ENCODE results near the gene TMEM45A. TPM values are rescaled to one million over a fixed set of nuclear protein-coding genes. Genes with fewer than 3 reads are reported as not detected.
A peak's percentile ranks its signal among the peaks of the same experiment; 100 is the strongest.

Gene TMEM45A
- total RNA-seq, 2 donors from 2014 or later: 13.5 to 14.3 TPM

DNA sequence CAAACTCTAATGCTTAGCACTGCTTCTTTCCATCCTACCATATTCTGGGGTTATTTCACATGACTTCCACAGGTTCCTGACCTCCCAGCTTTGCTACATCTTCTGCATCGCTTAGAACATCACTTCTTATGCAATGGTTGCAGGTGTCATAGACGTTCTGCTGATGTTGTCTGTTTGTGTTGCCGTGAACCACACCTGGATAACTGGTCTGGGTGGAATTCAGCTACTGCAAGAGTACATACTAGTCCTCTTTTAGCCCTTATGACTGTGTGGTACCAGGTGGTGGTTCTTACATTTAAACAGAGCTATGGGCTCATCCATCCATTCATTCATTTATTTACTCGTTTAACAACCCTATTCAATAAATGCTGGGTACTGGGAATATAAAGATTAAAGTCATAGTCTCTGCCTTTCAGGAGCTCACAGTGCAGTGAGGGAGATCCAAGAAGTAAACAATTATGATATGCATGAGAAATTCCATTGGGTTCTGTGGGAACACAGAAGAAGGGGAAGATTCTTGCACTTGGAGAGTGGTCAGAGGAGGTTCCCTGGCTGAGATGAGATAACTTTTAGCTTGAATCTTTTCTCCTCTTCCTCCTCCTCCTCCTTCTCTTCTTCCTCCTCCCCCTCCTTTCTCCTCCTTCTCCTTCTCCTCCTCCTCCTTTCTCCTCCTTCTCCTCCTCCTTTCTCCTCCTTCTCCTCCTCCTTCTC, 30.8 kb downstream of the TMEM45A start:
- TF ChIP-seq, protein P1, sequence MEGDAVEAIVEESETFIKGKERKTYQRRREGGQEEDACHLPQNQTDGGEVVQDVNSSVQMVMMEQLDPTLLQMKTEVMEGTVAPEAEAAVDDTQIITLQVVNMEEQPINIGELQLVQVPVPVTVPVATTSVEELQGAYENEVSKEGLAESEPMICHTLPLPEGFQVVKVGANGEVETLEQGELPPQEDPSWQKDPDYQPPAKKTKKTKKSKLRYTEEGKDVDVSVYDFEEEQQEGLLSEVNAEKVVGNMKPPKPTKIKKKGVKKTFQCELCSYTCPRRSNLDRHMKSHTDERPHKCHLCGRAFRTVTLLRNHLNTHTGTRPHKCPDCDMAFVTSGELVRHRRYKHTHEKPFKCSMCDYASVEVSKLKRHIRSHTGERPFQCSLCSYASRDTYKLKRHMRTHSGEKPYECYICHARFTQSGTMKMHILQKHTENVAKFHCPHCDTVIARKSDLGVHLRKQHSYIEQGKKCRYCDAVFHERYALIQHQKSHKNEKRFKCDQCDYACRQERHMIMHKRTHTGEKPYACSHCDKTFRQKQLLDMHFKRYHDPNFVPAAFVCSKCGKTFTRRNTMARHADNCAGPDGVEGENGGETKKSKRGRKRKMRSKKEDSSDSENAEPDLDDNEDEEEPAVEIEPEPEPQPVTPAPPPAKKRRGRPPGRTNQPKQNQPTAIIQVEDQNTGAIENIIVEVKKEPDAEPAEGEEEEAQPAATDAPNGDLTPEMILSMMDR (IDR thresholded peaks at IDR 0.05): no peak
- H3K27ac ChIP-seq: no peak overlapping the region
- no peaks in the 10 kb centered on the region for H3K27me3 ChIP-seq
- H3K4me3 ChIP-seq: no peak overlapping the region
- no peaks in the 10 kb centered on the region for H3K9me3 ChIP-seq
- DNase-seq (ENCODE audit: low spot score): no peak
- no peaks in the 10 kb centered on the region for H3K4me1 ChIP-seq
- H3K36me3 ChIP-seq: no peaks in the 10 kb centered on the region

DNA sequence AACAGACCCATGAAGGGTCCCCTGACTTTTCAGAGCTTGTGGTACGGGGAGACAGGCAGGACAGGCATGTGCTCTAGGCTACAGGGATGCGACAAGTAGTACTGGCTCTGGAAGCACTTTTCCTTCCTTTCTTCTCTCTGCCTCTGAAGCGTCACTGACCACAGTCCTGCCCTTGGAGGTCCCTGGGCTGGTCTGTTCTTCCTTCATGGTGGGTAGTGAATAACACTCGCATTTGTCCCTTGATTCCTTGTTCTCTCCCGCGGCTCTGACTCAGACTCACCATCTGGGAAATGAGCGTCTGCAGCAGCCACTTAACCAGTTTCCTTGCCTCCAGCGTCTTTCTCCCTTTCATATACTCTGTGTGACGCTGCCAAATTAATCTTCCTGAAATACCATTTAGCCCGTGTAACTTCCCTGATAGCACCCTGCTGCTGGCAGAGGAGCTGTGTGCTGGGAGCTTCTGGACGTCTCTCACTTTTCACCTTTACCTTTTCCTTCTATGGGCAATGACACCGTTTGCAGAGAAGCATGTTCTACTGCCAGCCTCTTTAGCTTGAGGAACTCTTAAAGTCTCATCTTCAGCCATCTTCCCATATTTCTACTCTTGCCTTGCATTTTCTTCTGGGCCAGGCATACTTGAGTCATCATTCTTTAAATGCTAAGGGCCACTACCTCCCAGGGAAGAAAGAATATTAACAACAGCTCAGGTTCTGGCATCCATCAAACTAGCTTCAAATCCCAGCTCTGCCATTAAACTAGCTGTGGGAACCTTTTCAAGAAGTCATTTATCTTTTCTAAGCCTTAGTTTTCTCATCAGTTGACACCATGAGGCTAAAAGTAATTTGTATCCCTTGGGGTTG, 33.6 kb downstream of the TMEM45A start:
- peak; percentile 72 for DNase-seq (ENCODE audit: low spot score)
- Histone ChIP-seq H3K27ac (peak overlapping the region in 1 of 2 donors; percentile 34), H3K36me3 (no peaks in the 10 kb centered on the region), H3K9me3 (no peaks in the 10 kb centered on the region), H3K4me1 (no peaks in the 10 kb centered on the region), H3K4me3 (no peak overlapping the region), H3K27me3 (no peaks in the 10 kb centered on the region)
- TF ChIP-seq, protein P1 (IDR thresholded peaks at IDR 0.05): no peak

DNA sequence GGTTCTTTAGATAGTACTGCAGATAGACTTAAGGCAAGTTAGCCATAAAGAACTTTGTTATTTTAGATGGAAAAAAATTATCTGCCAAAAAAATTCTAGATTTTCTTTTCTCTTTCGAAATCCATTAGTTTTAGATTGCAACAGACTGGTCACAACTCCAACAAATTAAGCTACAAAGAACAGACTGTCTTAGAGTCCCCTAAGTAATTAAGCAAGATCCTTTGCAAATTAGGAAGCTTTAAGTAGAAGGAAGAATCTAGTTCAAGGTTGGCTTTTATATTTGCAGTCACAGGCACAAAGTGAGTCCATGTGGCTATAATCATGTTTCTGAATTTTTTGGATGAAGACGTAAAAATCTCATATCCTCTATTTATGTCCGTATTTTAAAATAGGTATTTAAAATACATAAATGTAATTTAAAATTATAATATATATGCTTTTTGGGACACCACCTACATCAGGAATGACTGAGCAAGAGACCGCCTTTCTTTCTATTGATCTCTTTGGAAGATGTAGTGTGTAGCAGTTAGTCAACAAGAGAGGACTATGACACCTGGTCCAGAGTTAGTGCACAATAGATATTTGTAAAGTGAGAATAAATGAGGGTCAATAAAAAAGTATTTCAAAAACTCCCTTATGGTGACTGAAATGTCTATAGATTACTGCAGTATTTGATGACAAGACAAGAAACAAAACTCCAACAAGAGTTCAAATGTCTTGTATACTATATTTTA, 34.4 kb downstream of the TMEM45A start:
- no peaks in the 10 kb centered on the region for H3K4me1 ChIP-seq
- H3K9me3 ChIP-seq: no peaks in the 10 kb centered on the region
- H3K27ac ChIP-seq: peak overlapping the region in 1 of 2 donors; percentile 34
- no peak overlapping the region for H3K4me3 ChIP-seq
- TF ChIP-seq, protein P1 (IDR thresholded peaks at IDR 0.05): no peak
- no peaks in the 10 kb centered on the region for H3K36me3 ChIP-seq
- H3K27me3 ChIP-seq: no peaks in the 10 kb centered on the region
- DNase-seq (ENCODE audit: low spot score): no peak

DNA sequence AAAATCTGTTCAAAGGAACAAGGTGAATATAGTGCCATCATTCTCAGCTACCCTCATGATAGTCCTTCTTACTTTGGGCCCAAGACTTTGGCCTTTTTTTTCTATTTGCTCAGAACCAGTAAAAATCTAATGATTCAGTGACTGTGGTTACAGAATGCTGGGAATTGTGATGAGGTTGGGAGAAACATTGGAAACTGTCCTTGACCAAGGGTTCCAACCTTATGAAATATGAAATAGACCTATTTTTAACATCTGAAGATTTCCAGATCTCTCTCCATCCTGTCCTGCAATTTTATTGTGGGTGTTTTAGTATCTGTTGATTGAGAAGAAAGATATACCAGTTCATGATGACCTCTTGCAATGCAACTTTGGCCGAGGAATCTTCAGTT, 34.9 kb downstream of the TMEM45A start:
- no peak for DNase-seq (ENCODE audit: low spot score)

DNA sequence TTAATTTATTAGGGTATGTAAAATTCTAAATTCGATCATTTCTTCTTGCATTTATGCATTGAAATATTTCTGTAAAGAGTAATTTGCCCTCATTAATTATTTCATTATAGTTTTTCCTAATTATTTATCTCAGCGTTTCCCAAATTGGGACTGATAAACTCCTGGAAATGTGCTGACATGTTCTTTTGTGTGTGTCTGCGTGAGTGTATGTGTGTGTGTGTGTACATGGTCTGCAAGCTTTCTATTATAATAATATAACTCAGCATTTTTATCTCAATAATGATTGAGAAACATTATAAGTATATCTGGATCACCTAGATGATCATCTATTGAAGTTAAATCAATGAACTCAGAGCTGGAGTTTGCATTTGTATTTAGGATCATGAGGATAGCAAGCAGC, 38.7 kb downstream of the TMEM45A start:
- Histone ChIP-seq H3K4me1 (no peaks in the 10 kb centered on the region), H3K27ac (no peak overlapping the region), H3K27me3 (no peaks in the 10 kb centered on the region), H3K9me3 (no peaks in the 10 kb centered on the region), H3K36me3 (no peaks in the 10 kb centered on the region), H3K4me3 (no peak overlapping the region)
- DNase-seq (ENCODE audit: low spot score): no peak
- TF ChIP-seq, protein P1 (IDR thresholded peaks at IDR 0.05): no peak

More for the DNA sequence above, 34.9 kb downstream of the TMEM45A start:
- Histone ChIP-seq H3K9me3 (no peaks in the 10 kb centered on the region), H3K4me1 (no peaks in the 10 kb centered on the region), H3K27ac (peak overlapping the region in 1 of 2 donors; percentile 34), H3K27me3 (no peaks in the 10 kb centered on the region), H3K4me3 (no peak overlapping the region), H3K36me3 (no peaks in the 10 kb centered on the region)
- TF ChIP-seq, protein P1 (IDR thresholded peaks at IDR 0.05): no peak

All from right atrium auricular region (tissue), 2 donors.